GM18868 (cell line): ENCODE results near the gene TCF20.

Experiments
- ATAC-seq: cut with Tn5 transposase; IDR thresholded peaks from one replicate; pipeline ENCODE4 v1.9.1; 2021; ENCODE audit warnings: mild to moderate bottlenecking, moderate library complexity; ENCODE audit not compliant: unreplicated experiment

The TCF20 gene

GRCh38 chr22:42282252-42282942 lies 11.9 kb upstream of the TCF20 start:
- ATAC-seq: no peak

- ATAC-seq: no peak
Measured at GRCh38 chr22:42281706-42282251, 11.3 kb upstream of the TCF20 start.

- no peak for ATAC-seq
Measured at GRCh38 chr22:42281284-42281683, 10.8 kb upstream of the TCF20 start.

GRCh38 chr22:42280836-42281235 lies 10.4 kb upstream of the TCF20 start:
- ATAC-seq: no peak

GRCh38 chr22:42280140-42280539 lies 9.7 kb upstream of the TCF20 start:
- no peak for ATAC-seq

- no peak for ATAC-seq
Measured at GRCh38 chr22:42279425-42280020, 9.1 kb upstream of the TCF20 start.

- no peak for ATAC-seq
Measured at GRCh38 chr22:42277988-42278776, 7.7 kb upstream of the TCF20 start.

- ATAC-seq: no peak
Measured at GRCh38 chr22:42277232-42277753, 6.8 kb upstream of the TCF20 start.

- ATAC-seq: no peak
Measured at GRCh38 chr22:42275970-42276369, 5.5 kb upstream of the TCF20 start.

GRCh38 chr22:42275176-42275575 lies 4.7 kb upstream of the TCF20 start:
- ATAC-seq: no peak

- ATAC-seq: no peak
Measured at GRCh38 chr22:42273855-42274451, 3.5 kb upstream of the TCF20 start.

GRCh38 chr22:42272431-42272999 lies 2.1 kb upstream of the TCF20 start:
- no peak for ATAC-seq

- no peak for ATAC-seq
Measured at GRCh38 chr22:42271906-42272305, 1.5 kb upstream of the TCF20 start.

GRCh38 chr22:42271191-42271813 lies 849 bp upstream of the TCF20 start:
- no peak for ATAC-seq

GRCh38 chr22:42270176-42270509 lies 310 bp downstream of the TCF20 start:
- peak; percentile 47 for ATAC-seq

GRCh38 chr22:42269432-42270175 lies 849 bp downstream of the TCF20 start:
- peak; percentile 39 for ATAC-seq

- no peak for ATAC-seq
Measured at GRCh38 chr22:42268852-42269410, 1.5 kb downstream of the TCF20 start.

GRCh38 chr22:42265321-42265720 lies 5.1 kb downstream of the TCF20 start:
- ATAC-seq: no peak

GRCh38 chr22:42263944-42264343 lies 6.5 kb downstream of the TCF20 start:
- ATAC-seq: no peak
